Nephron progenitor cell (in vitro differentiated cells): ENCODE data around the gene GRHPR.
A peak's percentile ranks its signal among the peaks of the same experiment; 100 is the strongest.

Source experiments
- DNase-seq: peaks from one replicate; pipeline ENCODE4 v3.0.0; 2021
- H3K27ac Mint-ChIP-seq: 2 replicates; pipeline ENCODE4 v1.8.0; 2021; ENCODE audit warnings: mild to moderate bottlenecking, moderate library complexity, mixed read lengths
- H3K27me3 Mint-ChIP-seq: 2 replicates; pipeline ENCODE4 v1.8.0; 2021; ENCODE audit warnings: mild to moderate bottlenecking, low read depth, mixed read lengths; ENCODE audit not compliant: poor library complexity
- H3K36me3 Mint-ChIP-seq: 2 replicates; pipeline ENCODE4 v1.8.0; 2021; ENCODE audit warnings: low read depth, mixed read lengths
- H3K4me1 Mint-ChIP-seq: 2 replicates; pipeline ENCODE4 v1.8.0; 2021; ENCODE audit warnings: mixed read lengths
- H3K4me3 Mint-ChIP-seq: 2 replicates; pipeline ENCODE4 v1.8.0; 2021; ENCODE audit warnings: mild to moderate bottlenecking, moderate library complexity, mixed read lengths
- H3K9me3 Mint-ChIP-seq: 2 replicates; pipeline ENCODE4 v1.8.0; 2021; ENCODE audit warnings: mild to moderate bottlenecking, moderate library complexity, mixed read lengths
- CTCF ChIP-seq: fragments of 200-600 bp; sonication (generic); IDR thresholded peaks from 2 replicates; pipeline ENCODE4 v1.5.0; 2021; ENCODE audit warnings: antibody characterized with exemption

GRHPR gene

GRCh38 chr9:37410354-37410861 lies 12.1 kb upstream of the GRHPR start:
- no peaks in the 10 kb centered on the region for H3K9me3 Mint-ChIP-seq
- peaks cover 7% of the 10 kb centered on the region for H3K27me3 Mint-ChIP-seq
- H3K36me3 Mint-ChIP-seq, result no peaks in the 10 kb centered on the region
- DNase-seq, result no peak
- no peak overlapping the region for H3K4me3 Mint-ChIP-seq
- peak overlapping the region; percentile 60 for H3K27ac Mint-ChIP-seq
- no peak for TF ChIP-seq CTCF
- H3K4me1 Mint-ChIP-seq, result peaks cover 36% of the 10 kb centered on the region

- Mint-ChIP-seq H3K27me3 (peaks cover 7% of the 10 kb centered on the region), H3K27ac (no peak overlapping the region), H3K4me3 (no peak overlapping the region), H3K9me3 (no peaks in the 10 kb centered on the region), H3K36me3 (no peaks in the 10 kb centered on the region), H3K4me1 (peaks cover 36% of the 10 kb centered on the region)
- DNase-seq, result no peak
- TF ChIP-seq CTCF, result no peak
These were observed 11.3 kb upstream of the GRHPR start for GRCh38 chr9:37410969-37411785.

- DNase-seq, result no peak
- no peaks in the 10 kb centered on the region for H3K9me3 Mint-ChIP-seq
- no peak overlapping the region for H3K27ac Mint-ChIP-seq
- H3K4me1 Mint-ChIP-seq, result peaks cover 34% of the 10 kb centered on the region
- H3K27me3 Mint-ChIP-seq, result peaks cover 7% of the 10 kb centered on the region
- H3K36me3 Mint-ChIP-seq, result no peaks in the 10 kb centered on the region
- no peak for TF ChIP-seq CTCF
- H3K4me3 Mint-ChIP-seq, result no peak overlapping the region
These were observed 9.9 kb upstream of the GRHPR start for GRCh38 chr9:37412431-37413151.

- Mint-ChIP-seq H3K36me3 (no peaks in the 10 kb centered on the region), H3K27me3 (peaks cover 7% of the 10 kb centered on the region), H3K4me1 (peaks cover 33% of the 10 kb centered on the region), H3K9me3 (no peaks in the 10 kb centered on the region), H3K27ac (no peak overlapping the region), H3K4me3 (no peak overlapping the region)
- DNase-seq, result no peak
- no peak for TF ChIP-seq CTCF
These were observed 9.2 kb upstream of the GRHPR start for GRCh38 chr9:37413311-37413710.

- Mint-ChIP-seq H3K27ac (no peak overlapping the region), H3K27me3 (peaks cover 6% of the 10 kb centered on the region), H3K4me1 (peaks cover 33% of the 10 kb centered on the region), H3K9me3 (no peaks in the 10 kb centered on the region), H3K4me3 (no peak overlapping the region), H3K36me3 (no peaks in the 10 kb centered on the region)
- DNase-seq, result no peak
- no peak for TF ChIP-seq CTCF
These were observed 8.0 kb upstream of the GRHPR start for GRCh38 chr9:37414503-37414943.
